ENCODE measurements around the gene EMC9. TPM values are rescaled to one million over a fixed set of nuclear protein-coding genes. Genes with fewer than 3 reads are reported as not detected.

EMC9 gene
- total RNA-seq, 1 donor from 2014 or later = 12.0 TPM

DNA sequence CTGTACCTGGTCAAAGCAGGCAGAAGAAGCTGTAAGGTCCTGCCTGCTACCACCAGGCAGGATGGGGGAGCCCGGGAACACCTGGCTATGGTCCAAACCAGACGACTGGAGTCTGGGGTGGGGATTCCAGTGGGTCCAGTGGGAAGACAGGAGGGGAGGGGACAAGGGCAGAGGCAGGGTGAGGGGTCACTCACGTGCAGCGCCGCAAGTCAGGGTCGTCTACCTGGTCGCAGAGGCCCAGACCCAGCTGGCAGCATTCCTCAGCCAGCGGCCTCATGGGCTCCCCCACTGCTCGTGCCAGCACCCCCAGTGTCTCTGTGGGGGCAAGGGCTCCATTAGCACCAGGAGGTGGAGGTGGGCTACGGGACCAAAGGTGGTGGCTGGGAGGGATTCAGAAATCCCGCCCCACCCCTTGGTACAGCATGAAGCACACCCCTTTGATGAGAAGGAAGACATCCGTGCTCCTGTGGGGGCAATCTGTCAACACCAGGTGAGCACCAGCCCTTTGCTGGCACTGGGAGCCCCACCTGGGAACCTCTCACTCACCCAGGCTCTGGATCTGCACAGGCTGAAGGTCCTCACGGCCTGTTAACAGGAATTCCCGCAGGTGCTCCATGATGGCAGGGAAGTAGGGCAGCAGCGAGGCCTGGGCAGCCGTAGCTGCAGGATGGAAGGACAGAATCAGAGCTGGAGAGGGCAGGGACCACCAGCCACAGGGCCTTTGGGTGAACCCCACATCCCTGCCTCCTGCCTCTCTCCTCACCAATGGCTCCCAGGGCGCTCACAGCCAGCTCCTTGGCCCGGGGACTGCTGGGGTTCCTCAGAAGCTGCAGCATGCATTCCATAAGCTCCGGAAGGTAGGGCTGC lies 42.9 kb upstream of the EMC9 start:
- H3K9me3 ChIP-seq (ENCODE audit: control insufficient read depth in 3 of 3, low read length in 3 of 3) = no peaks in the 10 kb centered on the region
- H3K4me1 ChIP-seq (ENCODE audit: control insufficient read depth in 3 of 3, insufficient read depth in 3 of 3, low read length in 3 of 3) = peaks cover 29 to 34% (median 32%) of the 10 kb centered on the region in 3 donors
- no peak overlapping the region for H3K4me3 ChIP-seq (ENCODE audit: low read length in 3 of 3)
- H3K27me3 ChIP-seq (ENCODE audit: control insufficient read depth in 3 of 3, insufficient read depth in 3 of 3, low read length in 3 of 3) = no peaks in the 10 kb centered on the region
- H3K9ac ChIP-seq (ENCODE audit: low read depth in 1 of 3, low read length in 3 of 3) = no peak overlapping the region
- H3K36me3 ChIP-seq (ENCODE audit: control insufficient read depth in 3 of 3, insufficient read depth in 3 of 3, low read length in 3 of 3) = peaks cover 68 to 71% (median 69%) of the 10 kb centered on the region in 3 donors
- H3K27ac ChIP-seq (ENCODE audit: low read depth, low read length) = no peak overlapping the region

DNA sequence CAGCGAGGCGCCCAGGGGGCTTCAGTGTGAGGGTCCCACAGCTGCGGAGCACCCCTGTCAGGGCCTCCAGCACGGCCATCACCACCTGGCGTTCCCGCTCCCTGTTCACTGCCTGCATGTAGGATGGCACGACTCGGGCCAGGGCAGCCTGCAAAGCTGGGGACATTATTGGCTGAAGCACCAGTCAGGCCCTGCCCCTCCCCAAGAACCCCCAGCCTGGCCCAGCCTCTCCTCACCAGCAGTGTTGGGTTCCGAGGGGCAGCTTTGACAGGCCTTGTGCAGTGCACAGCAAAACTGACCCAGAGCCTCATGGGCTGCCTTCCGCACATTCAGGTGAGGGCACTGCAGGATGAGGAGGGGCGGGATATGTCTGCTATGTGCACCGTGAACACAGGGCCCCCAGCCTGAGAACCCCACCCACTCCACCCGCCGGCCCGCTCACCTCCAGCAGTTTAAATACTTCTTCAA lies 41.7 kb upstream of the EMC9 start:
- no peak overlapping the region for H3K4me3 ChIP-seq (ENCODE audit: low read length in 3 of 3)
- no peaks in the 10 kb centered on the region for H3K27me3 ChIP-seq (ENCODE audit: control insufficient read depth in 3 of 3, insufficient read depth in 3 of 3, low read length in 3 of 3)
- H3K9me3 ChIP-seq (ENCODE audit: control insufficient read depth in 3 of 3, low read length in 3 of 3) = no peaks in the 10 kb centered on the region
- peak overlapping the region in 1 of 3 donors; percentile 16 for H3K9ac ChIP-seq (ENCODE audit: low read depth in 1 of 3, low read length in 3 of 3)
- peaks cover 24 to 34% (median 30%) of the 10 kb centered on the region in 3 donors for H3K4me1 ChIP-seq (ENCODE audit: control insufficient read depth in 3 of 3, insufficient read depth in 3 of 3, low read length in 3 of 3)
- H3K36me3 ChIP-seq (ENCODE audit: control insufficient read depth in 3 of 3, insufficient read depth in 3 of 3, low read length in 3 of 3) = peaks cover 74 to 81% (median 78%) of the 10 kb centered on the region in 3 donors
- no peak overlapping the region for H3K27ac ChIP-seq (ENCODE audit: low read depth, low read length)

DNA sequence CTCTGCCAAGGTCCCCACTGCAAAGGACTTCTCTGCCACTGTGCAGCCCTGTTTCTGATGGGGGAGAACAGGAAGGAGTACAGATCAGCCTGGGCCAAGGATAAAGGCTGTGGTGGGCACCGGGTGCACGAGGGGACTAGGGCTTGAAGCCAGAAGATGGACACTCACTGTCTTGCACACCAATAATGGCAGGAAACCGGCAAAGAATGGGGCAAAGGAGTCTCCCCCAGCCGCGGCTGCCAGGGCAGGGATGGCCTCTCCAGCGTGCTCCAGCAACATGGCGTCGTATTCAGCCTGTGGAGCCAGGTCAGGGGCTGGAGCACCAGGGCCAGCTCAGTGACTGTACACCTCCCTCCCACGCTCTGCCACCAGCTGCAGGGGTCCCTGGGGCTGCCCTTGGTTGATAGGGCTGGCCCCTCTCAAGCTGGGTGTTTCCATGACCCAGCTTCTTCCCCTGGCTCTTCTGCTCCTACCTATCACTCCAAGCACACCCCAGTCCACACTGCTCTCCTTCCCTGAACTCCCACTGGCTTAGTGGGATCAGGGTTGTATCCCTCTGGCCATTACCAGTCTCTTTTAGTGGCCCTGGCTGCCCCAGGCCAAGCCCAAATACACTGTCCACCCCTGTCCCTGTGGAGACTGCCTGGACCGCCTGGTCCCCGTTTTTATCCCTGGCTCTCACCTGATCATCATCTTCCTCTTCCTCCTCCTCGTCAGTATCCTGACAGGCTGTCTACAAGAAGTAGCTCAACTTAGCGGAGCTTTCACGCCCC lies 40.9 kb upstream of the EMC9 start:
- no peak overlapping the region for H3K27ac ChIP-seq (ENCODE audit: low read depth, low read length)
- H3K9me3 ChIP-seq (ENCODE audit: control insufficient read depth in 3 of 3, low read length in 3 of 3) = no peaks in the 10 kb centered on the region
- H3K4me3 ChIP-seq (ENCODE audit: low read length in 3 of 3) = no peak overlapping the region
- H3K27me3 ChIP-seq (ENCODE audit: control insufficient read depth in 3 of 3, insufficient read depth in 3 of 3, low read length in 3 of 3) = no peaks in the 10 kb centered on the region
- H3K9ac ChIP-seq (ENCODE audit: low read depth in 1 of 3, low read length in 3 of 3) = no peak overlapping the region
- H3K36me3 ChIP-seq (ENCODE audit: control insufficient read depth in 3 of 3, insufficient read depth in 3 of 3, low read length in 3 of 3) = peaks cover 77 to 81% (median 78%) of the 10 kb centered on the region in 3 donors
- peaks cover 17 to 26% (median 22%) of the 10 kb centered on the region in 3 donors for H3K4me1 ChIP-seq (ENCODE audit: control insufficient read depth in 3 of 3, insufficient read depth in 3 of 3, low read length in 3 of 3)

DNA sequence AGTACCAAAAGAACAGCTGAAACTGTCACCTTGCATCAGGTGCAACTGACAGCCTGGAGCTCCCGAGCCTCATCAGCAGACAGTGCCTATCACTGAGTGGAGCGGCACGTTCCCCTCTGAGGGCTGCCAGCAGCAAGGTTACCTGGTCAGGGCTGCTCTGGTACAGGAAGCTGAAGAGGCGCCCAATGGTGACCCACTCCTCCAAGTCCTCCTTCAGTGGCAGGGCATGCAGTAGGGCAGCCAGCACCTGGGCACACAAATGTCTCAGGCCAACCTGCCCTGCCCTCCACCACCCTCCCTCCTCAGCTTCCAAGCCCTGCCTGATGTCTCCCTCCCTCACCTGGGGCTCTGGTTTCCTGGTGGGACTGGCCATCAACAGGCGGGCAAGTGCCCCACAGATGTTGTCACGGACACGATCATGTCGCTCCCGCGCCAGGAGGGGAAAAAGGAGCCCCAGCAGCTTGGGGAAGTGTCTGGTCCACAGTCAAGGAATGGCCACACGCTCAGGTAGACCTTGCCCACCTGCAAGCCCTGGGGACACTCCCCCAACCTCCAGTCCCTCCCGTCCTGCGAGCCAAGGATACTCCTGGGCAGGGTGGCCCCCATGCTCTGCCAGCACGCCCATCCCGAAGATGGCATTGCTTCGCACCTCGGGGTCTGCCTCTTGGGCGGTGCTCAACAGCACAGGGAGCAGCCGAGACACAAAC lies 40.1 kb upstream of the EMC9 start:
- H3K4me3 ChIP-seq (ENCODE audit: low read length in 3 of 3) = no peak overlapping the region
- H3K27ac ChIP-seq (ENCODE audit: low read depth, low read length) = no peak overlapping the region
- peaks cover 15 to 22% (median 21%) of the 10 kb centered on the region in 3 donors for H3K4me1 ChIP-seq (ENCODE audit: control insufficient read depth in 3 of 3, insufficient read depth in 3 of 3, low read length in 3 of 3)
- H3K9me3 ChIP-seq (ENCODE audit: control insufficient read depth in 3 of 3, low read length in 3 of 3) = no peaks in the 10 kb centered on the region
- no peaks in the 10 kb centered on the region for H3K27me3 ChIP-seq (ENCODE audit: control insufficient read depth in 3 of 3, insufficient read depth in 3 of 3, low read length in 3 of 3)
- no peak overlapping the region for H3K9ac ChIP-seq (ENCODE audit: low read depth in 1 of 3, low read length in 3 of 3)
- peaks cover 74 to 75% (median 74%) of the 10 kb centered on the region in 3 donors for H3K36me3 ChIP-seq (ENCODE audit: control insufficient read depth in 3 of 3, insufficient read depth in 3 of 3, low read length in 3 of 3)

DNA sequence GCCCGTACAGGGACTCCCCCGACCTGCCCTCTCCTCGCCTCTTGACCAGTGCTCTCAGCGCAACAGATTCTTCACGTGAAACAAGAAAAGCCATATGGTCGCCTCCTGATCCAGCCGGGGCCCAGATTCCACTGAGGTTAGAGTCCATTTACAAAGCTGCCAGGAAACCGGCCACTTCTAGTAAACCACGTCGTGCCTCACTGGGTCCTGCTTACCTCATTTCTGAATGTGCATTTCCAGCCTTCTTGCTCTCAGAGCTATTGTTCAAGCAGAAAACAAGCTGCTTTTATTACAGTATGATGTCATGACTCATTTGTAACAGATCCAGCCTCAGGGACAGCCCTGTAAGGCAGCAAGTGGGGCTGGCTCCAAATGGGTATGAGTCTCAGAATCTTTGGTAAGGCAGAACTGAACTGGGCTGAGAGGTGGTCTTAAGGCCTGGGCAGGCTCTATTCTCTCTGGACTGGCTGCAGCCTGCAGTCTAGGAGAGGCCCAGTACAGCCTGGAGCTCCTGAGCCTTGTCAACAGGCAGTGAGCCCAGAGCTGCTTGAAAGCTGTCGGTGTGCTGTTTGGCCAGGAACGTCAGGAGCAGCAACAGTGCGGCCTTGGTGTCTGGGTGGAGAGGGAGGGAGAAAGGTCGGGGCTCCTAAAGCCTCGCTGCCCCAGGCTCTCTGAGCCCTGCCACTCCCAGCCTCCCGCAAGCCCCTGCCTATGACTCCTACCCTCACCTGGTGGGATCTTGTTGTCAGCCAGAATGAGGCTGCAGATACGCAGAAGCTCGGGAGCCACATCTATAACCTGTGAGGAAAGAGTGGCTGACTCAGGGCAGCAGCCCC lies 38.8 kb upstream of the EMC9 start:
- Histone ChIP-seq H3K27me3 (ENCODE audit: control insufficient read depth in 3 of 3, insufficient read depth in 3 of 3, low read length in 3 of 3) (no peaks in the 10 kb centered on the region), H3K4me1 (ENCODE audit: control insufficient read depth in 3 of 3, insufficient read depth in 3 of 3, low read length in 3 of 3) (peaks cover 15 to 22% (median 21%) of the 10 kb centered on the region in 3 donors), H3K9me3 (ENCODE audit: control insufficient read depth in 3 of 3, low read length in 3 of 3) (no peaks in the 10 kb centered on the region), H3K27ac (ENCODE audit: low read depth, low read length) (peak overlapping the region; percentile 59), H3K36me3 (ENCODE audit: control insufficient read depth in 3 of 3, insufficient read depth in 3 of 3, low read length in 3 of 3) (peaks cover 61 to 62% (median 62%) of the 10 kb centered on the region in 3 donors), H3K9ac (ENCODE audit: low read depth in 1 of 3, low read length in 3 of 3) (peak overlapping the region; percentile 20 to 72 (median 28)), H3K4me3 (ENCODE audit: low read length in 3 of 3) (peak overlapping the region in 1 of 3 donors; percentile 35)

DNA sequence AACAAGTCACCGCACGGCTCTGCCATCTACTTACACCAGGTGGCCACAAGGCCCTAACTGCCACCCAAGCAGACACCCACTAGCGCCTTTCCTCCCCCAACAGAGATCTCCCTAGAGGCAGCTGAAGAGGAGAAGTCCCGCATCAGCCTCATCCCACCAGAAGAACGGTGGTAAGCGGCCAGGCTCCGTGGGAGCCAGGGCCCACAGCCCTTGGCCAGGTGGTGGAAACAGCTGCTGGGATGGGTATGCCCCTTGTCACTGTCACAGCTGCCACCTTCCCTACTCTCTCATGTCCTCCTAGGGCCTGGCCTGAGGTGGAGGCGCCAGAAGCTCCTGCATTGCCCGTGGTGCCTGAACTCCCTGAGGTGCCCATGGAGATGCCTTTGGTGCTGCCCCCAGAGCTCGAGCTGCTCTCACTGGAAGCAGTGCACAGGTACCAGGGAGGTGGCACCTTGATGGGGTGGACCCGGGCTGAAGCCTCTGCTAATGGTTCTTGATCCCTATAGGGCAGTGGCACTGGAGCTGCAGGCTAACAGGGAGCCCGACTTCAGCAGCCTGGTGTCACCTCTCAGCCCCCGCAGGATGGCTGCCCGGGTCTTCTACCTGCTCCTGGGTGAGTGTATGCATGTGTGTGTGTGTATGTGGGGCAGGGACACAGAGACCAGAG lies 38.0 kb upstream of the EMC9 start:
- Histone ChIP-seq H3K4me3 (ENCODE audit: low read length in 3 of 3) (no peak overlapping the region), H3K4me1 (ENCODE audit: control insufficient read depth in 3 of 3, insufficient read depth in 3 of 3, low read length in 3 of 3) (peaks cover 15 to 22% (median 21%) of the 10 kb centered on the region in 3 donors), H3K27ac (ENCODE audit: low read depth, low read length) (peak overlapping the region; percentile 59), H3K27me3 (ENCODE audit: control insufficient read depth in 3 of 3, insufficient read depth in 3 of 3, low read length in 3 of 3) (no peaks in the 10 kb centered on the region), H3K9me3 (ENCODE audit: control insufficient read depth in 3 of 3, low read length in 3 of 3) (no peaks in the 10 kb centered on the region), H3K36me3 (ENCODE audit: control insufficient read depth in 3 of 3, insufficient read depth in 3 of 3, low read length in 3 of 3) (peaks cover 53 to 55% (median 54%) of the 10 kb centered on the region in 3 donors), H3K9ac (ENCODE audit: low read depth in 1 of 3, low read length in 3 of 3) (peak overlapping the region in 2 of 3 donors; percentile 22 to 72)

DNA sequence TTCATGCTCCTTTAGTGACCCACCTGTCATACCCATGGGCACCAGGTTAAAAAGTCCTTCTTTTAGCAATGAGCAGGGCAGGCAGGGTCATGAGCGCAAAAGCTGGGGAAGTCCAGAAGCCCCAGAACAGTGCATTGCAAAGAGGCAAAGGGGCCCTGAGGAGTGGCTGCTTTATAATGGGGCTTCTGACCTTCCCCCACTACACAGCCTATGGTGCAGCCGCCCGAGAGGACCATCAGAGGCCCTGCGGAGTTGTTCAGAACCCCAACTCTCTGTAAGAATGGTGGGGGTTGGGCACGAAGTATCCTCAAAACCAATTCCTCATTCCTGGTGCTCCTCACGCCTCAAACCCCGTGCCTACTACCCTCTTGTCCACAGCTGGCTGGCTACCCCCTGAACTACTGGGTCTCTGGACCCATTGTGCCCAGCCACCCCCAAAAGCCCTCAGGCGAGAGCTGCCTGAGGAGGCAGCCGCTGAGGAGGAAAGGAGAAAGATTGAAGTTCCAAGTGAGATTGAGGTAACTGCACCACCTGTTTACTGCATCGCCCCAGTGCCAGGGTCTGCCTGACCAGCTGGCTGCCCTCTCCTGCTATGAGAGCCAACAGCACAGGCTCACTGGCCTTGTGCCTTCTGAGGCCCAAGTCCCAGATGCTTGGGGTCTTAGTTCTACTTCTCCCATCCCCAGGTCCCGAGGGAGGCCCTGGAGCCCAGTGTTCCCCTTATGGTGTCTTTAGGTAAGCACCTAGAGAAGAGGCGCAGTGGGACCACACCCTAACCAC lies 37.2 kb upstream of the EMC9 start:
- H3K9me3 ChIP-seq (ENCODE audit: control insufficient read depth in 3 of 3, low read length in 3 of 3) = no peaks in the 10 kb centered on the region
- no peak overlapping the region for H3K4me3 ChIP-seq (ENCODE audit: low read length in 3 of 3)
- no peak overlapping the region for H3K27ac ChIP-seq (ENCODE audit: low read depth, low read length)
- H3K27me3 ChIP-seq (ENCODE audit: control insufficient read depth in 3 of 3, insufficient read depth in 3 of 3, low read length in 3 of 3) = no peaks in the 10 kb centered on the region
- H3K36me3 ChIP-seq (ENCODE audit: control insufficient read depth in 3 of 3, insufficient read depth in 3 of 3, low read length in 3 of 3) = peaks cover 46 to 47% (median 46%) of the 10 kb centered on the region in 3 donors
- no peak overlapping the region for H3K9ac ChIP-seq (ENCODE audit: low read depth in 1 of 3, low read length in 3 of 3)
- H3K4me1 ChIP-seq (ENCODE audit: control insufficient read depth in 3 of 3, insufficient read depth in 3 of 3, low read length in 3 of 3) = peaks cover 15 to 22% (median 21%) of the 10 kb centered on the region in 3 donors

- H3K4me1 ChIP-seq (ENCODE audit: control insufficient read depth in 3 of 3, insufficient read depth in 3 of 3, low read length in 3 of 3) = peaks cover 19 to 23% (median 22%) of the 10 kb centered on the region in 3 donors
- peaks cover 0 to 6% (median 6%) of the 10 kb centered on the region in 3 donors for H3K27me3 ChIP-seq (ENCODE audit: control insufficient read depth in 3 of 3, insufficient read depth in 3 of 3, low read length in 3 of 3)
- no peak overlapping the region for H3K27ac ChIP-seq (ENCODE audit: low read depth, low read length)
- peaks cover 40 to 44% (median 42%) of the 10 kb centered on the region in 3 donors for H3K36me3 ChIP-seq (ENCODE audit: control insufficient read depth in 3 of 3, insufficient read depth in 3 of 3, low read length in 3 of 3)
- no peaks in the 10 kb centered on the region for H3K9me3 ChIP-seq (ENCODE audit: control insufficient read depth in 3 of 3, low read length in 3 of 3)
- no peak overlapping the region for H3K9ac ChIP-seq (ENCODE audit: low read depth in 1 of 3, low read length in 3 of 3)
- no peak overlapping the region for H3K4me3 ChIP-seq (ENCODE audit: low read length in 3 of 3)
These were observed 36.5 kb upstream of the EMC9 start for GRCh38 chr14:24177891-24178290.

All from skeletal muscle tissue (tissue), 4 donors.